Keratinocyte (primary cell): ENCODE data around the gene SLC43A1. TPM values are rescaled to one million over a fixed set of nuclear protein-coding genes. Genes with fewer than 3 reads are reported as not detected.

Experiments
- DNase-seq: peaks from one replicate; pipeline ENCODE4 v3.0.0-alpha.2; 2011; ENCODE audit warnings: low read depth, missing footprints, low spot score
- FAIRE-seq: peaks from 2 replicates; lab custom pipeline; 2011; peaks lifted over from hg19 to GRCh38; lab: Jason Lieb, UNC
- H2AFZ ChIP-seq: 2 replicates; pipeline ENCODE4 v1.6.0; 2012; ENCODE audit warnings: low read length, control low read depth, inconsistent platforms; ENCODE audit not compliant: control insufficient read depth
- H3K27ac ChIP-seq: 2 replicates; pipeline ENCODE4 v1.5.1; 2011; ENCODE audit warnings: low read length; ENCODE audit not compliant: control insufficient read depth, insufficient read depth
- H3K27me3 ChIP-seq: 3 replicates; pipeline ENCODE4 v1.6.0; 2011; ENCODE audit warnings: low read length; ENCODE audit not compliant: control insufficient read depth, insufficient read depth; ENCODE audit errors: extremely low read depth
- H3K36me3 ChIP-seq, 2 experiments: 2 replicates in 1 of 2; 3 replicates in 1 of 2; pipeline ENCODE4 v1.5.1; 2011; ENCODE audit warnings: low read length in 2 of 2, mild to moderate bottlenecking in 1 of 2; ENCODE audit not compliant: control insufficient read depth in 2 of 2, insufficient read depth in 2 of 2; ENCODE audit errors: extremely low read depth in 1 of 2
- H3K4me1 ChIP-seq: 3 replicates; pipeline ENCODE4 v1.5.1; 2011; ENCODE audit warnings: low read length; ENCODE audit not compliant: control insufficient read depth, insufficient read depth; ENCODE audit errors: extremely low read depth
- H3K4me2 ChIP-seq: 3 replicates; pipeline ENCODE4 v1.6.0; 2011; ENCODE audit warnings: low read depth, low read length; ENCODE audit not compliant: control insufficient read depth, insufficient read depth; ENCODE audit errors: extremely low read depth
- H3K4me3 ChIP-seq, 3 experiments: fragments of 200-600 bp in 1 of 3; sonication (generic) in 1 of 3; 2 replicates in 2 of 3; 3 replicates in 1 of 3; pipeline ENCODE4 v1.5.1; 2011 to 2016; ENCODE audit warnings: low read length in 3 of 3, mild to moderate bottlenecking in 3 of 3, control low read depth in 2 of 3, inconsistent platforms in 1 of 3, low read depth in 1 of 3, mixed read lengths in 1 of 3, mixed run types in 1 of 3, moderate library complexity in 1 of 3; ENCODE audit not compliant: control insufficient read depth in 2 of 3, insufficient read depth in 2 of 3; ENCODE audit errors: extremely low read depth in 1 of 3
- H3K79me2 ChIP-seq: 2 replicates; pipeline ENCODE4 v1.6.0; 2012; ENCODE audit warnings: low read length; ENCODE audit not compliant: control insufficient read depth, insufficient read depth
- H3K9ac ChIP-seq: 3 replicates; pipeline ENCODE4 v1.6.0; 2011; ENCODE audit warnings: low read length; ENCODE audit not compliant: control insufficient read depth, insufficient read depth; ENCODE audit errors: extremely low read depth
- H3K9me1 ChIP-seq: 3 replicates; pipeline ENCODE4 v1.6.0; 2011; ENCODE audit warnings: low read length; ENCODE audit not compliant: control insufficient read depth, insufficient read depth; ENCODE audit errors: extremely low read depth
- H3K9me3 ChIP-seq: 2 replicates; pipeline ENCODE4 v1.5.1; 2012; ENCODE audit warnings: low read depth, low read length; ENCODE audit not compliant: control insufficient read depth
- H4K20me1 ChIP-seq: 3 replicates; pipeline ENCODE4 v1.6.0; 2011; ENCODE audit warnings: low read length; ENCODE audit not compliant: control insufficient read depth, insufficient read depth; ENCODE audit errors: extremely low read depth
- CTCF ChIP-seq, 3 experiments: IDR thresholded peaks in 1 of 3; conservative IDR thresholded peaks in 1 of 3; optimal IDR thresholded peaks in 1 of 3; 2 replicates in 2 of 3; 3 replicates in 1 of 3; pipeline versions ENCODE3 to v1.5.1; 2011; ENCODE audit warnings: low read length in 3 of 3, mild to moderate bottlenecking in 3 of 3, moderate library complexity in 2 of 3, control low read depth in 1 of 3, inconsistent platforms in 1 of 3; ENCODE audit not compliant: insufficient read depth in 2 of 3; ENCODE audit errors: extremely low read depth in 1 of 3
- EZH2 ChIP-seq: IDR thresholded peaks from one replicate; pipeline ENCODE4 v1.6.1; 2012; ENCODE audit warnings: inconsistent platforms, mild to moderate bottlenecking, low read length, moderate library complexity
- dilution Hi-C: fragments of 300-500 bp; cut with MboI; formaldehyde crosslinking; loops from one replicate; pipeline ENCODE4 v1.7.0; 2020; ENCODE audit warnings: low sequenced_read_pairs; ENCODE audit not compliant: extremely low pct_ligation_motif_present
- polyA plus RNA-seq, 5 experiments: library from polyadenylated mRNA; depleted of rRNA in 3 of 5; stranded (reverse) in 3 of 5; stranded (forward) in 1 of 5; unstranded in 1 of 5; fragments of >200 nt; gene quantifications; 1 replicate in 1 of 5; 2 replicates in 3 of 5; 3 replicates in 1 of 5; pipeline versions ENCODE4 v1.2.1 to v1.2.3, GENCODE V29; 2011 to 2012; ENCODE audit warnings: missing spikeins in 2 of 5, low read depth in 1 of 5, low replicate concordance in 1 of 5

The SLC43A1 gene
- polyA plus RNA-seq, 1 donor (not counting 4 experiments of a cell fraction or from before 2014, with no cell fraction given): 0.75 TPM

- Histone ChIP-seq H3K4me2 (no peak overlapping the region), H3K4me1 (peaks cover 9% of the 10 kb centered on the region)
- dilution Hi-C loops: no loop called here
Measured at GRCh38 chr11:57502376-57502775, 13.1 kb downstream of the SLC43A1 start.

GRCh38 chr11:57501953-57502352, 13.5 kb downstream of the SLC43A1 start:
- no peaks in the 10 kb centered on the region for H3K9me1 ChIP-seq
- H3K4me3 ChIP-seq: no peak overlapping the region
- H2AFZ ChIP-seq: no peak overlapping the region
- FAIRE-seq: no peak
- no peaks in the 10 kb centered on the region for H3K9me3 ChIP-seq
- DNase-seq: no peak
- no peaks in the 10 kb centered on the region for H3K79me2 ChIP-seq
- TF ChIP-seq CTCF (optimal IDR thresholded peaks at IDR 0.05 in 1 of 3, IDR thresholded peaks at IDR 0.05 in 1 of 3, conservative IDR thresholded peaks at IDR 0.05 in 1 of 3; ENCODE audit: extremely low read depth in 1 of 3, insufficient read depth in 2 of 3, low read length in 3 of 3): no peak
- no peak for TF ChIP-seq EZH2
- dilution Hi-C loops: no loop called here
- H3K27me3 ChIP-seq: no peaks in the 10 kb centered on the region
- no peak overlapping the region for H3K4me2 ChIP-seq
- no peaks in the 10 kb centered on the region for H3K36me3 ChIP-seq
- H3K4me1 ChIP-seq: peaks cover 9% of the 10 kb centered on the region
- H4K20me1 ChIP-seq: no peaks in the 10 kb centered on the region
- no peak overlapping the region for H3K27ac ChIP-seq
- H3K9ac ChIP-seq: no peak overlapping the region

More at GRCh38 chr11:57502376-57502775, 13.1 kb downstream of the SLC43A1 start:
- no peak overlapping the region for H2AFZ ChIP-seq
- H4K20me1 ChIP-seq: no peaks in the 10 kb centered on the region
- FAIRE-seq (no peak), DNase-seq (no peak)
- H3K27ac ChIP-seq: no peak overlapping the region
- H3K36me3 ChIP-seq: no peaks in the 10 kb centered on the region
- no peaks in the 10 kb centered on the region for H3K9me1 ChIP-seq
- no peaks in the 10 kb centered on the region for H3K79me2 ChIP-seq
- no peak overlapping the region for H3K4me3 ChIP-seq
- TF ChIP-seq EZH2 (no peak), CTCF (optimal IDR thresholded peaks at IDR 0.05 in 1 of 3, IDR thresholded peaks at IDR 0.05 in 1 of 3, conservative IDR thresholded peaks at IDR 0.05 in 1 of 3; ENCODE audit: extremely low read depth in 1 of 3, insufficient read depth in 2 of 3, low read length in 3 of 3) (no peak)
- H3K27me3 ChIP-seq: no peaks in the 10 kb centered on the region
- H3K9me3 ChIP-seq: no peaks in the 10 kb centered on the region
- H3K9ac ChIP-seq: no peak overlapping the region
